GM18861 (cell line): ENCODE data around the gene ACCSL.

Experiments
- ATAC-seq: cut with Tn5 transposase; IDR thresholded peaks from one replicate; pipeline ENCODE4 v1.9.1; 2021; ENCODE audit not compliant: unreplicated experiment

Gene ACCSL

GRCh38 chr11:44057340-44057739 lies 9.6 kb downstream of the ACCSL start:
- ATAC-seq, result no peak

GRCh38 chr11:44058275-44058674 lies 10.5 kb downstream of the ACCSL start:
- ATAC-seq, result no peak

- ATAC-seq, result no peak
Measured at GRCh38 chr11:44065161-44065661, 17.4 kb downstream of the ACCSL start.

GRCh38 chr11:44065841-44066731 lies 18.3 kb downstream of the ACCSL start, which contains the start of gene ACCS:
Gene ACCS, plus strand, starts transcription at chr11:44066270. Its CDS starts 1,358 bp downstream, at chr11:44067628.
- peak; percentile 97 for ATAC-seq

GRCh38 chr11:44066732-44067141 lies 19.0 kb downstream of the ACCSL start:
- no peak for ATAC-seq

GRCh38 chr11:44067266-44067665 lies 19.5 kb downstream of the ACCSL start:
- no peak for ATAC-seq

- no peak for ATAC-seq
Measured at GRCh38 chr11:44068180-44068579, 20.4 kb downstream of the ACCSL start.

- ATAC-seq, result no peak
Measured at GRCh38 chr11:44071157-44071556, 23.4 kb downstream of the ACCSL start.

GRCh38 chr11:44072757-44073658 lies 25.2 kb downstream of the ACCSL start:
- ATAC-seq, result no peak

- ATAC-seq, result no peak
Measured at GRCh38 chr11:44078794-44079193, 31.0 kb downstream of the ACCSL start.

GRCh38 chr11:44079376-44079775 lies 31.6 kb downstream of the ACCSL start:
- ATAC-seq, result no peak

- no peak for ATAC-seq
Measured at GRCh38 chr11:44080951-44081350, 33.2 kb downstream of the ACCSL start.

GRCh38 chr11:44082645-44083044 lies 34.9 kb downstream of the ACCSL start:
- no peak for ATAC-seq

GRCh38 chr11:44083433-44083832 lies 35.7 kb downstream of the ACCSL start:
- no peak for ATAC-seq

GRCh38 chr11:44083906-44084305 lies 36.1 kb downstream of the ACCSL start:
- ATAC-seq, result no peak

- ATAC-seq, result no peak
Measured at GRCh38 chr11:44085330-44085729, 37.5 kb downstream of the ACCSL start.

GRCh38 chr11:44088377-44088776 lies 40.6 kb downstream of the ACCSL start:
- no peak for ATAC-seq

- ATAC-seq, result no peak
Measured at GRCh38 chr11:44088871-44089270, 41.1 kb downstream of the ACCSL start.

GRCh38 chr11:44090539-44090938 lies 42.8 kb downstream of the ACCSL start:
- ATAC-seq, result no peak

GRCh38 chr11:44094260-44094868 lies 46.6 kb downstream of the ACCSL start:
- ATAC-seq, result peak; percentile 48
